ENCODE results near the gene EXOSC10. TPM values are rescaled to one million over a fixed set of nuclear protein-coding genes. Genes with fewer than 3 reads are reported as not detected.
"Not testable (repeated sequence)": the region's sequence is repeated elsewhere in the genome, so short reads cannot be mapped to it uniquely, and the experiment has no call there.

Gene EXOSC10
- total RNA-seq, 1 donor from 2014 or later, result 17.1 TPM

- H3K27me3 ChIP-seq (ENCODE audit: low read depth), result no peaks in the 10 kb centered on the region
- TF ChIP-seq, protein P1, sequence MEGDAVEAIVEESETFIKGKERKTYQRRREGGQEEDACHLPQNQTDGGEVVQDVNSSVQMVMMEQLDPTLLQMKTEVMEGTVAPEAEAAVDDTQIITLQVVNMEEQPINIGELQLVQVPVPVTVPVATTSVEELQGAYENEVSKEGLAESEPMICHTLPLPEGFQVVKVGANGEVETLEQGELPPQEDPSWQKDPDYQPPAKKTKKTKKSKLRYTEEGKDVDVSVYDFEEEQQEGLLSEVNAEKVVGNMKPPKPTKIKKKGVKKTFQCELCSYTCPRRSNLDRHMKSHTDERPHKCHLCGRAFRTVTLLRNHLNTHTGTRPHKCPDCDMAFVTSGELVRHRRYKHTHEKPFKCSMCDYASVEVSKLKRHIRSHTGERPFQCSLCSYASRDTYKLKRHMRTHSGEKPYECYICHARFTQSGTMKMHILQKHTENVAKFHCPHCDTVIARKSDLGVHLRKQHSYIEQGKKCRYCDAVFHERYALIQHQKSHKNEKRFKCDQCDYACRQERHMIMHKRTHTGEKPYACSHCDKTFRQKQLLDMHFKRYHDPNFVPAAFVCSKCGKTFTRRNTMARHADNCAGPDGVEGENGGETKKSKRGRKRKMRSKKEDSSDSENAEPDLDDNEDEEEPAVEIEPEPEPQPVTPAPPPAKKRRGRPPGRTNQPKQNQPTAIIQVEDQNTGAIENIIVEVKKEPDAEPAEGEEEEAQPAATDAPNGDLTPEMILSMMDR (IDR thresholded peaks at IDR 0.05; ENCODE audit: borderline replicate concordance), result no peak
- H3K9me3 ChIP-seq (replicated peaks), result no peaks in the 10 kb centered on the region
- H3K4me1 ChIP-seq, result no peaks in the 10 kb centered on the region
- intact Hi-C loops (cut with micrococcal nuclease), result no loop called here
- H3K36me3 ChIP-seq, result peaks cover 86% of the 10 kb centered on the region
- H3K4me3 ChIP-seq, result no peak overlapping the region
- DNase-seq, result no peak
- H3K27ac ChIP-seq (replicated peaks), result no peak overlapping the region
Measured at GRCh38 chr1:11024154-11024873, 75.4 kb downstream of the EXOSC10 start.

GRCh38 chr1:11023201-11023600, 76.5 kb downstream of the EXOSC10 start:
- H3K27me3 ChIP-seq (ENCODE audit: low read depth), result no peaks in the 10 kb centered on the region
- no peak overlapping the region for H3K4me3 ChIP-seq
- peaks cover 6% of the 10 kb centered on the region for H3K4me1 ChIP-seq
- TF ChIP-seq, protein P1 (IDR thresholded peaks at IDR 0.05; ENCODE audit: borderline replicate concordance), result no peak
- intact Hi-C loops (cut with micrococcal nuclease), result no loop called here
- H3K27ac ChIP-seq (replicated peaks), result no peak overlapping the region
- H3K9me3 ChIP-seq (replicated peaks), result no peaks in the 10 kb centered on the region
- H3K36me3 ChIP-seq, result peaks cover 97% of the 10 kb centered on the region
- DNase-seq, result no peak

DNA sequence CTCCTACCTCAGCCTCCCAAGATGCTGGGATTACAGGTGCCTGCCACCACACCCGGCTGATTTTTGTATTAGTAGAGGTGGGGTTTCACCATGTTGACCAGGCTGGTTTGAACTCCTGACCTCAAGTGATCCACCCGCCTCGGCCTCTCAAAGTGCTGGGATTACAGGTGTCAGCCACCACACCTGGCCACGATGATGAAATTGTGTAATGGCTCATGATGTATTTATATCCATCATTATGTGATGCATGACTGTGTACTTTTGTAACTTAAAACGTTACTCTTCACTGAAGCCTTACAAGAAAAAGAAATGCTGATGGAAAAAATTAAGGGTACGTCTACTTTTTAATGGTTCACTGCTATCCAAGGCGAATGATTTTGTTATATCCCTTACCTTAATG, 79.7 kb downstream of the EXOSC10 start:
- Histone ChIP-seq H3K9me3 (replicated peaks) (no peaks in the 10 kb centered on the region), H3K27ac (replicated peaks) (no peak overlapping the region), H3K27me3 (ENCODE audit: low read depth) (no peaks in the 10 kb centered on the region), H3K4me3 (no peak overlapping the region), H3K4me1 (peaks cover 33% of the 10 kb centered on the region), H3K36me3 (peaks cover 100% of the 10 kb centered on the region)
- TF ChIP-seq, protein P1 (IDR thresholded peaks at IDR 0.05; ENCODE audit: borderline replicate concordance), result no peak
- intact Hi-C loops (cut with micrococcal nuclease), result no loop called here
- DNase-seq, result no peak

DNA sequence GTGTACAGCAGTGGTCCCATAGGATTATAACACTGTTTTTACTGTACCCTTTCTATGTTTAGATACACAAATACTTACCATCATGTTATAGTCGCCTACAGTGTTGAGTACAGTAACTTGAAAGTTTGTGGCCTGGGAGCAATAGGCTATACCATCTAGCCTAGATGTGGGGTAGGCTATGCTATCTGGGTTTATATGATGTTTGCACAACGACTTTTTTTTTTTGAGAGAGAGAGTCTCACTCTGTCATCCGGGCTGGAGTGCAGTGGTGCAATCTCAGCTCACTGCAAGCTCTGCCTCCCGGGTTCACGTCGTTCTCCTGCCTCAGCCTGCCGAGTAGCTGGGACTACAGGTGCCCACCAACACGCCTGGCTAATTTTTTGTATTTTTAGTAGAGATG, 80.3 kb downstream of the EXOSC10 start:
- intact Hi-C loops (cut with micrococcal nuclease); H3K4me3 ChIP-seq; H3K9me3 ChIP-seq (replicated peaks); DNase-seq; H3K27me3 ChIP-seq (ENCODE audit: low read depth); H3K27ac ChIP-seq (replicated peaks): not testable (repeated sequence)
- Histone ChIP-seq H3K4me1 (peaks cover 39% of the 10 kb centered on the region), H3K36me3 (peaks cover 100% of the 10 kb centered on the region)

Other genes with a start within 250 kb of the EXOSC10 start
- gene TARDBP, start 87.2 kb downstream of the EXOSC10 start, total RNA-seq, result 95.5 TPM
- gene MASP2, start 52.6 kb downstream of the EXOSC10 start, total RNA-seq, result not detected
- gene SRM, start 39.9 kb downstream of the EXOSC10 start, total RNA-seq, result 53.9 TPM
- 1.1 TPM for gene ANGPTL7, start 89.5 kb upstream of the EXOSC10 start, total RNA-seq
- 34.9 TPM for gene MTOR, start 162.7 kb upstream of the EXOSC10 start, total RNA-seq
- 9.6 TPM for gene UBIAD1, start 173.3 kb upstream of the EXOSC10 start, total RNA-seq

Data from left ventricle myocardium inferior (tissue), 1 donor.